CD4-positive, CD25-positive, alpha-beta regulatory T cell (primary cell): ENCODE results near the gene NTM. TPM values are rescaled to one million over a fixed set of nuclear protein-coding genes. Genes with fewer than 3 reads are reported as not detected.

Experiments
- ATAC-seq, 2 donors: fragments of 150-1000 bp; cut with Tn5 transposase; one replicate each; pipeline ENCODE4 v1.10.0; 2021; ENCODE audit warnings: low read depth in 2 of 2, moderate number of reproducible peaks in 2 of 2, moderate library complexity in 1 of 2
- DNase-seq, 3 donors: peaks; one replicate each; pipeline versions ENCODE4 v3.0.0 to v3.0.0-alpha.2; 2012 to 2022; ENCODE audit warnings: mixed read lengths in 1 of 3
- H3K27ac ChIP-seq: one replicate; pipeline ENCODE4 v1.7.0; 2013; ENCODE audit warnings: mild to moderate bottlenecking, low read length; ENCODE audit not compliant: insufficient read depth, poor library complexity, severe bottlenecking
- H3K27me3 ChIP-seq: one replicate; pipeline ENCODE4 v1.7.0; 2013; ENCODE audit warnings: low read length; ENCODE audit not compliant: control insufficient read depth, insufficient read depth
- H3K36me3 ChIP-seq: one replicate; pipeline ENCODE4 v1.7.0; 2013; ENCODE audit warnings: mild to moderate bottlenecking, low read length, moderate library complexity; ENCODE audit not compliant: control insufficient read depth, insufficient read depth
- H3K4me1 ChIP-seq: 2 replicates; pipeline ENCODE4 v1.7.0; 2013; ENCODE audit warnings: mild to moderate bottlenecking, low read length; ENCODE audit not compliant: insufficient read depth, control insufficient read depth, poor library complexity, severe bottlenecking
- H3K4me3 ChIP-seq: one replicate; pipeline ENCODE4 v1.7.0; 2013; ENCODE audit warnings: low read depth, mild to moderate bottlenecking, low read length, moderate library complexity
- H3K9me3 ChIP-seq, 2 experiments: 1 replicate in 1 of 2; 2 replicates in 1 of 2; pipeline ENCODE4 v1.7.0; 2013; ENCODE audit warnings: low read length in 2 of 2, mild to moderate bottlenecking in 1 of 2, moderate library complexity in 1 of 2; ENCODE audit not compliant: control insufficient read depth in 2 of 2
- H3K27ac Mint-ChIP-seq, 3 donors: one replicate each; pipeline ENCODE4 v1.8.0; 2020 to 2022; ENCODE audit warnings: mild to moderate bottlenecking in 3 of 3, mixed read lengths in 3 of 3, moderate library complexity in 2 of 3
- H3K27me3 Mint-ChIP-seq: one replicate; pipeline ENCODE4 v1.8.0; 2022; ENCODE audit warnings: mild to moderate bottlenecking, mixed read lengths
- H3K36me3 Mint-ChIP-seq: one replicate; pipeline ENCODE4 v1.8.0; 2020; ENCODE audit warnings: mixed read lengths
- H3K4me1 Mint-ChIP-seq, 4 donors: one replicate each; pipeline ENCODE4 v1.8.0; 2020 to 2022; ENCODE audit warnings: mixed read lengths in 4 of 4, mild to moderate bottlenecking in 1 of 4
- H3K4me3 Mint-ChIP-seq, 4 donors: one replicate each; pipeline ENCODE4 v1.8.0; 2020 to 2022; ENCODE audit warnings: mild to moderate bottlenecking in 4 of 4, mixed read lengths in 4 of 4, moderate library complexity in 3 of 4
- H3K9me3 Mint-ChIP-seq, 7 donors: one replicate each; pipeline ENCODE4 v1.8.0; 2020 to 2022; ENCODE audit warnings: mixed read lengths in 7 of 7, mild to moderate bottlenecking in 3 of 7, moderate library complexity in 2 of 7
- polyA plus RNA-seq, 4 donors: library from polyadenylated mRNA; unstranded; fragments of 300-500 nt; fragmentation: Illumina TruSeq; gene quantifications; one replicate each; pipeline ENCODE4 v1.2.3, GENCODE V29; 2021
- total RNA-seq: library from RNA; stranded (reverse); gene quantifications from one replicate; pipeline ENCODE4 v1.2.3, GENCODE V29; 2022

NTM gene
- total and polyA plus RNA-seq, 5 donors from 2014 or later = 1.3 TPM; not detected in 4

GRCh38 chr11:131392528-131393255 lies 22.3 kb downstream of the NTM start:
- Mint-ChIP-seq H3K4me1 (no peaks in the 10 kb centered on the region), H3K9me3 (peaks cover 0 to 6% (median 1%) of the 10 kb centered on the region in 7 donors)

GRCh38 chr11:131393691-131394090 lies 23.3 kb downstream of the NTM start:
- Mint-ChIP-seq H3K4me3 (no peak overlapping the region), H3K9me3 (peaks cover 0 to 6% (median 1%) of the 10 kb centered on the region in 7 donors), H3K36me3 (no peaks in the 10 kb centered on the region), H3K27ac (no peak overlapping the region), H3K4me1 (no peaks in the 10 kb centered on the region), H3K27me3 (peaks cover 4% of the 10 kb centered on the region)
- H3K27me3 ChIP-seq = no peaks in the 10 kb centered on the region
- H3K36me3 ChIP-seq = no peaks in the 10 kb centered on the region
- no peak overlapping the region for H3K27ac ChIP-seq
- H3K9me3 ChIP-seq = no peaks in the 10 kb centered on the region
- ATAC-seq = no peak
- DNase-seq = no peak
- no peak overlapping the region for H3K4me3 ChIP-seq
- H3K4me1 ChIP-seq = no peaks in the 10 kb centered on the region

More at GRCh38 chr11:131392528-131393255, 22.3 kb downstream of the NTM start:
- ATAC-seq (no peak), DNase-seq (no peak)
- Histone ChIP-seq H3K4me3 (no peak overlapping the region), H3K9me3 (no peaks in the 10 kb centered on the region), H3K36me3 (no peaks in the 10 kb centered on the region), H3K27ac (no peak overlapping the region), H3K27me3 (no peaks in the 10 kb centered on the region), H3K4me1 (no peaks in the 10 kb centered on the region)
- Mint-ChIP-seq H3K4me3 (no peak overlapping the region), H3K27me3 (peaks cover 4% of the 10 kb centered on the region), H3K36me3 (no peaks in the 10 kb centered on the region), H3K27ac (no peak overlapping the region)

- H3K9me3 ChIP-seq = no peaks in the 10 kb centered on the region
- Mint-ChIP-seq H3K36me3 (no peaks in the 10 kb centered on the region), H3K27me3 (peaks cover 4% of the 10 kb centered on the region), H3K9me3 (peaks cover 0 to 6% (median 0%) of the 10 kb centered on the region in 7 donors), H3K4me3 (no peak overlapping the region), H3K4me1 (no peaks in the 10 kb centered on the region), H3K27ac (no peak overlapping the region)
- H3K4me3 ChIP-seq = no peak overlapping the region
- no peaks in the 10 kb centered on the region for H3K27me3 ChIP-seq
- ATAC-seq = no peak
- no peak for DNase-seq
- H3K27ac ChIP-seq = no peak overlapping the region
- no peaks in the 10 kb centered on the region for H3K36me3 ChIP-seq
- H3K4me1 ChIP-seq = no peaks in the 10 kb centered on the region
Measured at GRCh38 chr11:131397675-131398074, 27.3 kb downstream of the NTM start.

GRCh38 chr11:131402040-131402439 lies 31.6 kb downstream of the NTM start:
- H3K4me3 ChIP-seq = no peak overlapping the region
- no peaks in the 10 kb centered on the region for H3K4me1 ChIP-seq
- no peaks in the 10 kb centered on the region for H3K9me3 ChIP-seq
- no peaks in the 10 kb centered on the region for H3K27me3 ChIP-seq
- no peaks in the 10 kb centered on the region for H3K4me1 Mint-ChIP-seq
- H3K27ac Mint-ChIP-seq = no peak overlapping the region
- DNase-seq (no peak), ATAC-seq (no peak)
- no peaks in the 10 kb centered on the region for H3K27me3 Mint-ChIP-seq
- no peaks in the 10 kb centered on the region for H3K36me3 ChIP-seq
- no peak overlapping the region for H3K4me3 Mint-ChIP-seq
- H3K27ac ChIP-seq = no peak overlapping the region
- H3K9me3 Mint-ChIP-seq = peaks cover 0 to 3% (median 0%) of the 10 kb centered on the region in 7 donors
- H3K36me3 Mint-ChIP-seq = no peaks in the 10 kb centered on the region

GRCh38 chr11:131404010-131404409 lies 33.6 kb downstream of the NTM start:
- H3K27me3 ChIP-seq = no peaks in the 10 kb centered on the region
- Mint-ChIP-seq H3K4me1 (no peaks in the 10 kb centered on the region), H3K27me3 (no peaks in the 10 kb centered on the region), H3K9me3 (peaks cover 0 to 3% (median 0%) of the 10 kb centered on the region in 7 donors), H3K4me3 (no peak overlapping the region), H3K27ac (no peak overlapping the region), H3K36me3 (no peaks in the 10 kb centered on the region)
- H3K36me3 ChIP-seq = no peaks in the 10 kb centered on the region
- ATAC-seq = no peak
- no peaks in the 10 kb centered on the region for H3K9me3 ChIP-seq
- no peaks in the 10 kb centered on the region for H3K4me1 ChIP-seq
- no peak for DNase-seq
- no peak overlapping the region for H3K27ac ChIP-seq
- no peak overlapping the region for H3K4me3 ChIP-seq

GRCh38 chr11:131408025-131408640 lies 37.7 kb downstream of the NTM start:
- Mint-ChIP-seq H3K4me1 (no peaks in the 10 kb centered on the region), H3K9me3 (peaks cover 0 to 3% (median 0%) of the 10 kb centered on the region in 7 donors), H3K27ac (no peak overlapping the region), H3K36me3 (no peaks in the 10 kb centered on the region), H3K4me3 (no peak overlapping the region), H3K27me3 (no peaks in the 10 kb centered on the region)
- ATAC-seq = no peak
- H3K4me3 ChIP-seq = no peak overlapping the region
- H3K4me1 ChIP-seq = no peaks in the 10 kb centered on the region
- DNase-seq = peak in 1 of 3 donors; percentile 4
- no peaks in the 10 kb centered on the region for H3K27me3 ChIP-seq
- H3K9me3 ChIP-seq = no peaks in the 10 kb centered on the region
- no peak overlapping the region for H3K27ac ChIP-seq
- no peaks in the 10 kb centered on the region for H3K36me3 ChIP-seq

GRCh38 chr11:131409345-131409744 lies 38.9 kb downstream of the NTM start:
- no peaks in the 10 kb centered on the region for H3K4me1 ChIP-seq
- no peak for DNase-seq
- H3K27me3 ChIP-seq = no peaks in the 10 kb centered on the region
- no peak overlapping the region for H3K27ac ChIP-seq
- H3K4me3 ChIP-seq = no peak overlapping the region
- no peak overlapping the region for H3K27ac Mint-ChIP-seq
- no peaks in the 10 kb centered on the region for H3K4me1 Mint-ChIP-seq
- ATAC-seq = no peak
- H3K9me3 Mint-ChIP-seq = peaks cover 0 to 3% (median 0%) of the 10 kb centered on the region in 7 donors
- no peaks in the 10 kb centered on the region for H3K27me3 Mint-ChIP-seq
- H3K36me3 ChIP-seq = no peaks in the 10 kb centered on the region
- no peak overlapping the region for H3K4me3 Mint-ChIP-seq
- H3K9me3 ChIP-seq = no peaks in the 10 kb centered on the region
- no peaks in the 10 kb centered on the region for H3K36me3 Mint-ChIP-seq

- Mint-ChIP-seq H3K4me1 (no peaks in the 10 kb centered on the region), H3K9me3 (peaks cover 0 to 5% (median 0%) of the 10 kb centered on the region in 7 donors)
Measured at GRCh38 chr11:131411636-131412035, 41.2 kb downstream of the NTM start.

More at GRCh38 chr11:131411636-131412035, 41.2 kb downstream of the NTM start:
- Mint-ChIP-seq H3K36me3 (no peaks in the 10 kb centered on the region), H3K4me3 (no peak overlapping the region), H3K27ac (no peak overlapping the region), H3K27me3 (no peaks in the 10 kb centered on the region)
- Histone ChIP-seq H3K27me3 (no peaks in the 10 kb centered on the region), H3K27ac (no peak overlapping the region), H3K36me3 (no peaks in the 10 kb centered on the region), H3K4me3 (no peak overlapping the region), H3K9me3 (no peaks in the 10 kb centered on the region), H3K4me1 (no peaks in the 10 kb centered on the region)
- DNase-seq (no peak), ATAC-seq (no peak)
